ENCODE data around the gene PACRG.

PACRG gene

GRCh38 chr6:163354085-163354484, 626.3 kb downstream of the PACRG start:
- H3K4me3 ChIP-seq (ENCODE audit: low read length), result no peak overlapping the region
- TF ChIP-seq, protein P1, sequence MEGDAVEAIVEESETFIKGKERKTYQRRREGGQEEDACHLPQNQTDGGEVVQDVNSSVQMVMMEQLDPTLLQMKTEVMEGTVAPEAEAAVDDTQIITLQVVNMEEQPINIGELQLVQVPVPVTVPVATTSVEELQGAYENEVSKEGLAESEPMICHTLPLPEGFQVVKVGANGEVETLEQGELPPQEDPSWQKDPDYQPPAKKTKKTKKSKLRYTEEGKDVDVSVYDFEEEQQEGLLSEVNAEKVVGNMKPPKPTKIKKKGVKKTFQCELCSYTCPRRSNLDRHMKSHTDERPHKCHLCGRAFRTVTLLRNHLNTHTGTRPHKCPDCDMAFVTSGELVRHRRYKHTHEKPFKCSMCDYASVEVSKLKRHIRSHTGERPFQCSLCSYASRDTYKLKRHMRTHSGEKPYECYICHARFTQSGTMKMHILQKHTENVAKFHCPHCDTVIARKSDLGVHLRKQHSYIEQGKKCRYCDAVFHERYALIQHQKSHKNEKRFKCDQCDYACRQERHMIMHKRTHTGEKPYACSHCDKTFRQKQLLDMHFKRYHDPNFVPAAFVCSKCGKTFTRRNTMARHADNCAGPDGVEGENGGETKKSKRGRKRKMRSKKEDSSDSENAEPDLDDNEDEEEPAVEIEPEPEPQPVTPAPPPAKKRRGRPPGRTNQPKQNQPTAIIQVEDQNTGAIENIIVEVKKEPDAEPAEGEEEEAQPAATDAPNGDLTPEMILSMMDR (conservative IDR thresholded peaks at IDR 0.05; ENCODE audit: low read depth, low read length), result no peak
- DNase-seq (ENCODE audit: low read depth), result no peak

- H3K4me3 ChIP-seq (ENCODE audit: low read length), result no peak overlapping the region
- TF ChIP-seq, protein P1 (conservative IDR thresholded peaks at IDR 0.05; ENCODE audit: low read depth, low read length), result no peak
- DNase-seq (ENCODE audit: low read depth), result no peak
These were observed 627.1 kb downstream of the PACRG start for GRCh38 chr6:163354761-163355425.

DNA sequence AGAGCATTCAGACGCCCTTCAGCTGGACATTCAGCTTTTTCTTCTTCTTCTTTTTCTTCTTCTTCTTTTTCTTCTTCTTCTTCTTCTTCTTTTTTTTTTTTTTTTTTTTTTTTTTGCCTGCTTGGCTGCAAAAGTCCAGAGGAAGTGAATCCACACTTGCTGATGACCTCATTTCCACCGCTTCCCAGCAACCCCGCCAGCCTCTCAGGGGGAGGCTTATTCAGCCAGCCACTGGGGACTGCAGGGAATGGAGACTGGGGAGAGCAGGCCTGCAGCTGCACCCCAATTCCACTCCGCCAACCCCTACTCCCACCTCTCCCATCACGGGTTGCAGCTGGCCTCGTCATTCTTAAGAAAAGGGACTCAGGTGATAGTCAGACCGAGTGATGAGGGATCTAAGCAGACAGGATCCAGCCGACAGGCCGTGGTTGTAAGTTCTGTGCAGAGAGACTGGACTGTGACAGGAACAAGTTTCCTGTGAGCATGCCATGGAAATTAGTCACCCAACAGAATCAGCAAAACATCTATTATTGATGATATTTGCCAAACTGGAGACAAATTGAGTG, 627.7 kb downstream of the PACRG start:
- TF ChIP-seq, protein P1 (conservative IDR thresholded peaks at IDR 0.05; ENCODE audit: low read depth, low read length), result no peak
- peak; percentile 21 for DNase-seq (ENCODE audit: low read depth)
- H3K4me3 ChIP-seq (ENCODE audit: low read length), result no peak overlapping the region

DNA sequence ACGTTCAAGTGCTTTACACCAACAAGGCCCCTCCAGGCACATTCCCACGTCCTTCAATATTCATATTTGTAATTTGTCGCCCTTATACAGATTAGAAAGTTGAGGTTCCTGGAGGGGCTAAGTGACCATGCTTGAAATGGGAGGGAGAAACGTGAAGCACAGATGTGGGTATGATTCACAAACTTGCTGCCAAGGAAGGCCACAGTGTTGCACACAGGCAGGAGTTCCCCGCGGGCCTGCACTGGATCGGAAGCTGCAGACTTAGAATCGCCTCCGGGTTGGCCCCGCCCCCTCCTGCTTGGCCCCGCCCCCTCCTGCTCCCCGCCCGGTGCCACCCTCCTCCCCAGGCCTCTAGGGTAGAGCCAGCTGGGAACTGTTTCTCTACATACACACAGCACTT, 628.5 kb downstream of the PACRG start:
- H3K4me3 ChIP-seq (ENCODE audit: low read length), result no peak overlapping the region
- DNase-seq (ENCODE audit: low read depth), result no peak

GRCh38 chr6:163356743-163357142, 629.0 kb downstream of the PACRG start:
- TF ChIP-seq, protein P1 (conservative IDR thresholded peaks at IDR 0.05; ENCODE audit: low read depth, low read length), result no peak
- no peak overlapping the region for H3K4me3 ChIP-seq (ENCODE audit: low read length)
- DNase-seq (ENCODE audit: low read depth), result no peak

More for the DNA sequence above, 628.5 kb downstream of the PACRG start:
- TF ChIP-seq, protein P1 (conservative IDR thresholded peaks at IDR 0.05; ENCODE audit: low read depth, low read length), result no peak

DNA sequence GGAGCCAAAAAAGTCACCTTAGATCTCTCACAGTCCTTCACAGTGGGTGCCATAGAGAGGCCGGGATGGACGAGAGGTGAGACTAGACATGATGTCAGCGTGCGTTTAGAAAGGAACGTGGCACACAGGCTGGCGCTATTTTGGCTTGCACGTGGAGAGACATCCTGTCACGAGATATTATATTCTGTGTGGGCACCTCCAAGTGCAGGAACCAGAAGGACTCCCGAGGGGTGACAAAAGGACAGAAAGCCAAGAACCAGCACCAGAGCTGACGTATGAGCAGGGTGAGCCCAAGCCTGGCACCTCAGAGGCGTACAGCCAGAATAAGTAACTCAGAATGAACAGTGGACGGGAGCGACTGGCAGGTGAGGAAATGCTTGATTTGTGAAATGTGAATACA, 636.9 kb downstream of the PACRG start:
- H3K4me3 ChIP-seq (ENCODE audit: low read length), result no peak overlapping the region
- TF ChIP-seq, protein P1 (conservative IDR thresholded peaks at IDR 0.05; ENCODE audit: low read depth, low read length), result no peak
- DNase-seq (ENCODE audit: low read depth), result no peak
